HepG2 (cell line): ENCODE data around the gene PRDX5. TPM values are rescaled to one million over a fixed set of nuclear protein-coding genes. Genes with fewer than 3 reads are reported as not detected.

Source experiments
- KLF16 ChIP-seq, 2 experiments: sonication (generic) in 1 of 2; formaldehyde crosslinking in 1 of 2; IDR thresholded peaks; 2 replicates each; pipeline versions ENCODE4 v1.6.1 to v1.8.0; 2016 to 2023; ENCODE audit warnings: missing genetic modification reagents in 2 of 2, missing compliant biosample characterization in 1 of 2
- MAFG ChIP-seq: sonication (generic); formaldehyde crosslinking; IDR thresholded peaks from 2 replicates; pipeline ENCODE4 v1.5.1; 2020; ENCODE audit warnings: mild to moderate bottlenecking, missing genetic modification reagents
- NONO ChIP-seq, 2 experiments: fragments of 450-650 bp in 1 of 2; sonication (generic) in 1 of 2; formaldehyde crosslinking in 1 of 2; IDR thresholded peaks in 1 of 2; conservative IDR thresholded peaks in 1 of 2; 2 replicates each; pipeline versions ENCODE4 v1.6.1 to v1.8.0; 2017 to 2022; ENCODE audit warnings: mild to moderate bottlenecking in 1 of 2, missing genetic modification reagents in 1 of 2, moderate library complexity in 1 of 2
- SNAPC4 ChIP-seq: sonication (generic); formaldehyde crosslinking; IDR thresholded peaks from 2 replicates; pipeline ENCODE4 v1.4.0; 2020; ENCODE audit warnings: mild to moderate bottlenecking, missing genetic modification reagents
- TBL1XR1 ChIP-seq: fragments of 150-350 bp; IDR thresholded peaks from 2 replicates; pipeline ENCODE4 v1.6.1; 2014; ENCODE audit warnings: borderline replicate concordance, low read length; ENCODE audit not compliant: partially characterized antibody
- ZBTB7A ChIP-seq: sonication (generic); formaldehyde crosslinking; IDR thresholded peaks from 2 replicates; pipeline ENCODE4 v1.8.0; 2022; ENCODE audit warnings: mild to moderate bottlenecking, missing genetic modification reagents
- ZNF557 ChIP-seq: sonication (generic); formaldehyde crosslinking; IDR thresholded peaks from 2 replicates; pipeline ENCODE4 v1.4.0; 2020; ENCODE audit warnings: missing genetic modification reagents
- polyA plus RNA-seq, 8 experiments: library from polyadenylated mRNA; depleted of rRNA in 3 of 8; stranded (reverse) in 7 of 8; unstranded in 1 of 8; fragments of >200 nt; fragmentation: Illumina TruSeq in 4 of 8; extraction: Trizol in 4 of 8; gene quantifications; 2 replicates each; pipeline versions ENCODE4 v1.2.1 to v1.2.3, GENCODE V29; 2011 to 2016; ENCODE audit warnings: low read depth in 4 of 8, missing spikeins in 1 of 8, mixed read lengths in 1 of 8; ENCODE audit not compliant: insufficient read depth in 1 of 8
- total RNA-seq, 5 experiments: library from RNA; depleted of rRNA; stranded (reverse); fragments of >200 nt; fragmentation: Illumina TruSeq; extraction: Trizol; gene quantifications; 2 replicates each; pipeline ENCODE4 v1.2.3, GENCODE V29; 2016; ENCODE audit warnings: low read depth in 1 of 5
- TF ChIP-seq, protein P1 (sequence below), 2 experiments: sonication (generic) in 1 of 2; formaldehyde crosslinking in 1 of 2; IDR thresholded peaks; 2 replicates each; pipeline versions ENCODE4 v1.6.1 to v1.9.0; 2014 to 2022; ENCODE audit warnings: antibody characterized with exemption in 1 of 2, borderline replicate concordance in 1 of 2, inconsistent platforms in 1 of 2, low read depth in 1 of 2, missing genetic modification reagents in 1 of 2
- TF ChIP-seq, protein P2 (sequence below): sonication (generic); formaldehyde crosslinking; IDR thresholded peaks from 2 replicates; pipeline ENCODE4 v1.5.0; 2020; ENCODE audit warnings: mild to moderate bottlenecking, missing genetic modification reagents

Gene PRDX5
- total and polyA plus RNA-seq, 2 of the 13 experiments (the other 11 are each of a cell fraction or from before 2014, with no cell fraction given), result 215 to 311 TPM

- TF ChIP-seq, protein P1, sequence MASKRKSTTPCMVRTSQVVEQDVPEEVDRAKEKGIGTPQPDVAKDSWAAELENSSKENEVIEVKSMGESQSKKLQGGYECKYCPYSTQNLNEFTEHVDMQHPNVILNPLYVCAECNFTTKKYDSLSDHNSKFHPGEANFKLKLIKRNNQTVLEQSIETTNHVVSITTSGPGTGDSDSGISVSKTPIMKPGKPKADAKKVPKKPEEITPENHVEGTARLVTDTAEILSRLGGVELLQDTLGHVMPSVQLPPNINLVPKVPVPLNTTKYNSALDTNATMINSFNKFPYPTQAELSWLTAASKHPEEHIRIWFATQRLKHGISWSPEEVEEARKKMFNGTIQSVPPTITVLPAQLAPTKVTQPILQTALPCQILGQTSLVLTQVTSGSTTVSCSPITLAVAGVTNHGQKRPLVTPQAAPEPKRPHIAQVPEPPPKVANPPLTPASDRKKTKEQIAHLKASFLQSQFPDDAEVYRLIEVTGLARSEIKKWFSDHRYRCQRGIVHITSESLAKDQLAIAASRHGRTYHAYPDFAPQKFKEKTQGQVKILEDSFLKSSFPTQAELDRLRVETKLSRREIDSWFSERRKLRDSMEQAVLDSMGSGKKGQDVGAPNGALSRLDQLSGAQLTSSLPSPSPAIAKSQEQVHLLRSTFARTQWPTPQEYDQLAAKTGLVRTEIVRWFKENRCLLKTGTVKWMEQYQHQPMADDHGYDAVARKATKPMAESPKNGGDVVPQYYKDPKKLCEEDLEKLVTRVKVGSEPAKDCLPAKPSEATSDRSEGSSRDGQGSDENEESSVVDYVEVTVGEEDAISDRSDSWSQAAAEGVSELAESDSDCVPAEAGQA (IDR thresholded peaks at IDR 0.05; ENCODE audit: low read depth), result 0 out of 2 replicates have a peak, but pooled peaks have one; percentile 14
- TF ChIP-seq, protein P1 (CRISPR knock-in tag; IDR thresholded peaks at IDR 0.05; ENCODE audit: borderline replicate concordance), result no peak
- no peak for TF ChIP-seq MAFG (CRISPR knock-in tag)
- TF ChIP-seq ZBTB7A (CRISPR knock-in tag), result no peak
- TF ChIP-seq ZNF557 (CRISPR knock-in tag), result no peak
- TF ChIP-seq KLF16 (CRISPR knock-in tag; IDR thresholded peaks at IDR 0.05), result 0 out of 4 replicates have a peak, but pooled peaks of 1 of the 2 experiments have one; percentile 18
- TF ChIP-seq TBL1XR1, result peak; percentile 70
- no peak for TF ChIP-seq NONO (IDR thresholded peaks at IDR 0.05)
- peak; percentile 54; the same call in 1 of the 2 replicates for TF ChIP-seq NONO (CRISPR knock-in tag; conservative IDR thresholded peaks at IDR 0.05)
- TF ChIP-seq SNAPC4, result 0 out of 2 replicates have a peak, but pooled peaks have one; percentile 27
- TF ChIP-seq, protein P2, sequence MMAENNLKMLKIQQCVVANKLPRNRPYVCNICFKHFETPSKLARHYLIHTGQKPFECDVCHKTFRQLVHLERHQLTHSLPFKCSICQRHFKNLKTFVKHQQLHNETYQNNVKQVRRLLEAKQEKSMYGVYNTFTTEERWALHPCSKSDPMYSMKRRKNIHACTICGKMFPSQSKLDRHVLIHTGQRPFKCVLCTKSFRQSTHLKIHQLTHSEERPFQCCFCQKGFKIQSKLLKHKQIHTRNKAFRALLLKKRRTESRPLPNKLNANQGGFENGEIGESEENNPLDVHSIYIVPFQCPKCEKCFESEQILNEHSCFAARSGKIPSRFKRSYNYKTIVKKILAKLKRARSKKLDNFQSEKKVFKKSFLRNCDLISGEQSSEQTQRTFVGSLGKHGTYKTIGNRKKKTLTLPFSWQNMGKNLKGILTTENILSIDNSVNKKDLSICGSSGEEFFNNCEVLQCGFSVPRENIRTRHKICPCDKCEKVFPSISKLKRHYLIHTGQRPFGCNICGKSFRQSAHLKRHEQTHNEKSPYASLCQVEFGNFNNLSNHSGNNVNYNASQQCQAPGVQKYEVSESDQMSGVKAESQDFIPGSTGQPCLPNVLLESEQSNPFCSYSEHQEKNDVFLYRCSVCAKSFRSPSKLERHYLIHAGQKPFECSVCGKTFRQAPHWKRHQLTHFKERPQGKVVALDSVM (CRISPR knock-in tag), result no peak
Measured at GRCh38 chr11:64284962-64285884, 32.7 kb upstream of the PRDX5 start, which contains the start of gene GPR137 (continued).
